Measurements from ENCODE around the gene C22orf15.

C22orf15 gene

GRCh38 chr22:23787600-23787896 lies 24.8 kb downstream of the C22orf15 start:
- DNase-seq (ENCODE audit: low spot score) = no peak

GRCh38 chr22:23787910-23788309 lies 25.1 kb downstream of the C22orf15 start:
- no peak for DNase-seq (ENCODE audit: low spot score)

- DNase-seq (ENCODE audit: low spot score) = no peak
Measured at GRCh38 chr22:23789121-23789520, 26.3 kb downstream of the C22orf15 start.

GRCh38 chr22:23789638-23790037 lies 26.8 kb downstream of the C22orf15 start:
- no peak for DNase-seq (ENCODE audit: low spot score)

- DNase-seq (ENCODE audit: low spot score) = peak; percentile 87
Measured at GRCh38 chr22:23790819-23791737, 28.3 kb downstream of the C22orf15 start.

GRCh38 chr22:23791738-23792645 lies 29.2 kb downstream of the C22orf15 start:
- DNase-seq (ENCODE audit: low spot score) = no peak

- DNase-seq (ENCODE audit: low spot score) = no peak
Measured at GRCh38 chr22:23793326-23793725, 30.5 kb downstream of the C22orf15 start.

GRCh38 chr22:23796461-23796860 lies 33.7 kb downstream of the C22orf15 start:
- no peak for DNase-seq (ENCODE audit: low spot score)

GRCh38 chr22:23800297-23801237 lies 37.8 kb downstream of the C22orf15 start:
- DNase-seq (ENCODE audit: low spot score) = no peak

GRCh38 chr22:23801238-23801821 lies 38.5 kb downstream of the C22orf15 start:
- DNase-seq (ENCODE audit: low spot score) = no peak

GRCh38 chr22:23801886-23802377 lies 39.1 kb downstream of the C22orf15 start:
- no peak for DNase-seq (ENCODE audit: low spot score)

GRCh38 chr22:23803001-23803819 lies 40.4 kb downstream of the C22orf15 start:
- DNase-seq (ENCODE audit: low spot score) = no peak

- no peak for DNase-seq (ENCODE audit: low spot score)
Measured at GRCh38 chr22:23804781-23805291, 42.0 kb downstream of the C22orf15 start.

- DNase-seq (ENCODE audit: low spot score) = no peak
Measured at GRCh38 chr22:23806837-23807236, 44.0 kb downstream of the C22orf15 start.

GRCh38 chr22:23812378-23812777 lies 49.6 kb downstream of the C22orf15 start:
- no peak for DNase-seq (ENCODE audit: low spot score)
